Measurements from ENCODE around the gene TMEM106B. TPM values are rescaled to one million over a fixed set of nuclear protein-coding genes. Genes with fewer than 3 reads are reported as not detected.

TMEM106B gene
- total and polyA plus RNA-seq, 2 donors (not counting 1 experiment from before 2014, with no cell fraction given) = 51.9 to 60.2 TPM

GRCh38 chr7:12290761-12291160 lies 79.7 kb downstream of the TMEM106B start:
- H3K27ac ChIP-seq (ENCODE audit: insufficient read depth, low read length) = no peak overlapping the region
- no peaks in the 10 kb centered on the region for H3K79me2 ChIP-seq (ENCODE audit: control insufficient read depth, insufficient read depth, low read length)
- no peak overlapping the region for H3K4me2 ChIP-seq (ENCODE audit: extremely low read depth, insufficient read depth, low read length)
- TF ChIP-seq CTCF (conservative IDR thresholded peaks at IDR 0.05 in 1 of 2, IDR thresholded peaks at IDR 0.05 in 1 of 2; ENCODE audit: low read depth in 1 of 2, low read length in 2 of 2) (no peak), EZH2 (IDR thresholded peaks at IDR 0.05; ENCODE audit: low read length, missing control alignments) (no peak)
- no peaks in the 10 kb centered on the region for H3K36me3 ChIP-seq (ENCODE audit: control insufficient read depth, insufficient read depth, low read length)
- no peaks in the 10 kb centered on the region for H3K9me3 ChIP-seq (ENCODE audit: control insufficient read depth, insufficient read depth, low read depth, low read length)
- H3K27me3 ChIP-seq (ENCODE audit: control insufficient read depth, insufficient read depth, low read length) = no peaks in the 10 kb centered on the region
- no peaks in the 10 kb centered on the region for H3K4me1 ChIP-seq (ENCODE audit: control insufficient read depth, extremely low read depth, insufficient read depth, low read length)
- DNase-seq (ENCODE audit: low read depth in 2 of 2) = no peak
- no peak overlapping the region for H3K9ac ChIP-seq (ENCODE audit: insufficient read depth, low read length)
- no peak overlapping the region for H3K4me3 ChIP-seq (replicated peaks in 1 of 4; ENCODE audit: control extremely low read depth in 1 of 4, insufficient read depth in 1 of 4, low read depth in 3 of 4, low read length in 4 of 4)
- H2AFZ ChIP-seq (ENCODE audit: low read length) = no peak overlapping the region
- H4K20me1 ChIP-seq (ENCODE audit: control insufficient read depth, extremely low read depth, insufficient read depth, low read length) = no peaks in the 10 kb centered on the region

GRCh38 chr7:12291870-12292269 lies 80.8 kb downstream of the TMEM106B start:
- DNase-seq (ENCODE audit: low read depth in 2 of 2) = no peak
- Histone ChIP-seq H3K4me1 (ENCODE audit: control insufficient read depth, extremely low read depth, insufficient read depth, low read length) (no peaks in the 10 kb centered on the region), H2AFZ (ENCODE audit: low read length) (no peak overlapping the region), H4K20me1 (ENCODE audit: control insufficient read depth, extremely low read depth, insufficient read depth, low read length) (no peaks in the 10 kb centered on the region), H3K79me2 (ENCODE audit: control insufficient read depth, insufficient read depth, low read length) (no peaks in the 10 kb centered on the region), H3K4me2 (ENCODE audit: extremely low read depth, insufficient read depth, low read length) (no peak overlapping the region), H3K4me3 (replicated peaks in 1 of 4; ENCODE audit: control extremely low read depth in 1 of 4, insufficient read depth in 1 of 4, low read depth in 3 of 4, low read length in 4 of 4) (no peak overlapping the region), H3K9ac (ENCODE audit: insufficient read depth, low read length) (no peak overlapping the region), H3K27ac (ENCODE audit: insufficient read depth, low read length) (no peak overlapping the region), H3K27me3 (ENCODE audit: control insufficient read depth, insufficient read depth, low read length) (no peaks in the 10 kb centered on the region), H3K36me3 (ENCODE audit: control insufficient read depth, insufficient read depth, low read length) (no peaks in the 10 kb centered on the region), H3K9me3 (ENCODE audit: control insufficient read depth, insufficient read depth, low read depth, low read length) (no peaks in the 10 kb centered on the region)
- TF ChIP-seq CTCF (conservative IDR thresholded peaks at IDR 0.05 in 1 of 2, IDR thresholded peaks at IDR 0.05 in 1 of 2; ENCODE audit: low read depth in 1 of 2, low read length in 2 of 2) (peak in 1 of 2 donors; percentile 25), EZH2 (IDR thresholded peaks at IDR 0.05; ENCODE audit: low read length, missing control alignments) (no peak)

Other genes starting within 250 kb of the TMEM106B start
- under 0.01 and 0.17 TPM in 2 replicates for gene VWDE, start 192.6 kb downstream of the TMEM106B start, total RNA-seq
- 0.07 and 0.09 TPM in 2 replicates for gene VWDE, start 192.6 kb downstream of the TMEM106B start, polyA plus RNA-seq